Measurements from ENCODE around the gene CEP131.

DNA sequence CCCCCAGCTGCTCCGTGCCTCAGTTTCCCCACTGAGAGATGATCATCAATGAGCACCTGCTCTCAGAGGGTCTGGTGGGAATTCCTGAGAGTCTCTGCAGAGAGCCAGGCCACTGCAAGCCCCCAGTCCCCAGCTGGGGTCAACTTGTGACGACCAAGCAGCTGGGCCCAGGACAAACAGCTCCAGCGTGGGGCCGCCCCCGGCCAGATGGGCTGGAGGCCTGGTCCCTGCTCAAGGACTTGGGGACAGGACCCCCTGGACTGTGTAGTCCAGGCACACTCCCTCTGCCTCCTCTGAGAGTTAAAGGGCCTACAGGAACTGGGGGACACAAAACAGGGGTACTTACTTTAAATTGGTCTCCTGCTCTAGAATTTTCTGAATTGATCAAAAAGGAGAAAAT lies 40.2 kb downstream of the CEP131 start:
- TF ChIP-seq, protein P1, sequence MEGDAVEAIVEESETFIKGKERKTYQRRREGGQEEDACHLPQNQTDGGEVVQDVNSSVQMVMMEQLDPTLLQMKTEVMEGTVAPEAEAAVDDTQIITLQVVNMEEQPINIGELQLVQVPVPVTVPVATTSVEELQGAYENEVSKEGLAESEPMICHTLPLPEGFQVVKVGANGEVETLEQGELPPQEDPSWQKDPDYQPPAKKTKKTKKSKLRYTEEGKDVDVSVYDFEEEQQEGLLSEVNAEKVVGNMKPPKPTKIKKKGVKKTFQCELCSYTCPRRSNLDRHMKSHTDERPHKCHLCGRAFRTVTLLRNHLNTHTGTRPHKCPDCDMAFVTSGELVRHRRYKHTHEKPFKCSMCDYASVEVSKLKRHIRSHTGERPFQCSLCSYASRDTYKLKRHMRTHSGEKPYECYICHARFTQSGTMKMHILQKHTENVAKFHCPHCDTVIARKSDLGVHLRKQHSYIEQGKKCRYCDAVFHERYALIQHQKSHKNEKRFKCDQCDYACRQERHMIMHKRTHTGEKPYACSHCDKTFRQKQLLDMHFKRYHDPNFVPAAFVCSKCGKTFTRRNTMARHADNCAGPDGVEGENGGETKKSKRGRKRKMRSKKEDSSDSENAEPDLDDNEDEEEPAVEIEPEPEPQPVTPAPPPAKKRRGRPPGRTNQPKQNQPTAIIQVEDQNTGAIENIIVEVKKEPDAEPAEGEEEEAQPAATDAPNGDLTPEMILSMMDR (IDR thresholded peaks at IDR 0.05): no peak
- TF ChIP-seq POLR2A (IDR thresholded peaks at IDR 0.05): no peak

Data from vagina (tissue), 2 donors.